ENCODE results near the gene GNPDA2. TPM values are rescaled to one million over a fixed set of nuclear protein-coding genes. Genes with fewer than 3 reads are reported as not detected.

Gene GNPDA2
- total and polyA plus RNA-seq, 2 of the 4 experiments (the other 2 are of a cell fraction), result 11.0 to 13.4 TPM

GRCh38 chr4:44670506-44671199, 55.7 kb downstream of the GNPDA2 start:
- BruUV-seq (replicated peaks), result no TSS peak
- Histone ChIP-seq H3K23ac (ENCODE audit: low read depth, low read length) (no peak overlapping the region), H3K27ac (ENCODE audit: insufficient read depth, low read length) (no peak overlapping the region), H3K9me3 (ENCODE audit: control insufficient read depth, insufficient read depth, low read length) (no peaks in the 10 kb centered on the region), H2BK20ac (ENCODE audit: low read depth, low read length) (no peak overlapping the region), H2AK5ac (ENCODE audit: low read depth, low read length) (no peak overlapping the region), H3K18ac (ENCODE audit: low read depth, low read length) (no peak overlapping the region), H3K14ac (replicated peaks; ENCODE audit: low read depth, low read length) (no peak overlapping the region), H3K4me2 (ENCODE audit: low read depth, low read length) (no peak overlapping the region), H3K4me1 (ENCODE audit: control insufficient read depth, insufficient read depth, low read length) (no peaks in the 10 kb centered on the region), H4K91ac (ENCODE audit: insufficient read depth, low read depth, low read length) (no peak overlapping the region), H3K56ac (ENCODE audit: extremely low read depth, insufficient read depth, low read length) (no peak overlapping the region), H3K79me1 (ENCODE audit: low read depth in 1 of 2, low read length in 2 of 2) (no peaks in the 10 kb centered on the region), H3K27me3 (ENCODE audit: control insufficient read depth, insufficient read depth, low read length) (no peaks in the 10 kb centered on the region), H2BK15ac (ENCODE audit: low read depth, low read length) (no peak overlapping the region), H4K8ac (ENCODE audit: low read depth in 2 of 2, low read length in 2 of 2) (no peak overlapping the region), H2AFZ (replicated peaks; ENCODE audit: low read length, poor library complexity) (no peak overlapping the region), H2AK9ac (replicated peaks; ENCODE audit: low read depth, low read length, poor library complexity) (no peak overlapping the region), H2BK120ac (ENCODE audit: low read depth, low read length) (no peak overlapping the region), H3K9me1 (ENCODE audit: insufficient read depth, low read length) (no peaks in the 10 kb centered on the region), H3K4ac (ENCODE audit: low read depth, low read length) (no peak overlapping the region), H4K5ac (ENCODE audit: low read depth, low read length) (no peak overlapping the region), H4K20me1 (ENCODE audit: insufficient read depth, low read length) (no peaks in the 10 kb centered on the region), H3K4me3 (ENCODE audit: insufficient read depth, low read depth, low read length) (no peak overlapping the region), H3K36me3 (ENCODE audit: control insufficient read depth, insufficient read depth, low read length) (no peaks in the 10 kb centered on the region), H2BK5ac (ENCODE audit: low read depth, low read length, poor library complexity, severe bottlenecking) (no peak overlapping the region), H3K9ac (ENCODE audit: low read depth, low read length) (no peak overlapping the region)
- CTCF ChIA-PET, result no interaction called here
- whole genome bisulfite sequencing, 2 experiments (ENCODE audit: extremely low coverage in 2 of 2, insufficient read length in 1 of 2), result 20% methylated on average over 1 of the region's 4 CpGs; no CpG with 5 or more reads in 1 of the 2 experiments
- intact Hi-C loops (cut with micrococcal nuclease) (no loop called here), dilution Hi-C loops (cut with HindIII; ENCODE audit: low sequenced_read_pairs, unreplicated experiment) (no loop called here), in situ Hi-C loops (cut with MboI; ENCODE audit: low sequenced_read_pairs) (no loop called here)
- POLR2A ChIA-PET (ENCODE audit: unreplicated experiment), result no interaction called here
- DNase-seq (no peak), ATAC-seq (ENCODE audit: low read depth) (no peak)
- TF ChIP-seq RFX5 (IDR thresholded peaks at IDR 0.05; ENCODE audit: low read depth, low read length), result no peak
- TF ChIP-seq, protein P1, sequence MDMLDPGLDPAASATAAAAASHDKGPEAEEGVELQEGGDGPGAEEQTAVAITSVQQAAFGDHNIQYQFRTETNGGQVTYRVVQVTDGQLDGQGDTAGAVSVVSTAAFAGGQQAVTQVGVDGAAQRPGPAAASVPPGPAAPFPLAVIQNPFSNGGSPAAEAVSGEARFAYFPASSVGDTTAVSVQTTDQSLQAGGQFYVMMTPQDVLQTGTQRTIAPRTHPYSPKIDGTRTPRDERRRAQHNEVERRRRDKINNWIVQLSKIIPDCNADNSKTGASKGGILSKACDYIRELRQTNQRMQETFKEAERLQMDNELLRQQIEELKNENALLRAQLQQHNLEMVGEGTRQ (IDR thresholded peaks at IDR 0.05; ENCODE audit: low read depth, low read length), result no peak
- TF ChIP-seq SMC3 (IDR thresholded peaks at IDR 0.05; ENCODE audit: low read depth, low read length), result no peak
- TF ChIP-seq ELK1 (IDR thresholded peaks at IDR 0.05; ENCODE audit: borderline replicate concordance, low read depth, low read length), result no peak
- TF ChIP-seq CEBPB (IDR thresholded peaks at IDR 0.05; ENCODE audit: low read depth, low read length), result no peak
- no peak for TF ChIP-seq MAFK (IDR thresholded peaks at IDR 0.05; ENCODE audit: low read depth, low read length)
- TF ChIP-seq FOS (IDR thresholded peaks at IDR 0.05; ENCODE audit: low read depth, low read length), result no peak
- no peak for TF ChIP-seq RAD21 (IDR thresholded peaks at IDR 0.05; ENCODE audit: low read length)
- no peak for TF ChIP-seq MXI1 (IDR thresholded peaks at IDR 0.05; ENCODE audit: borderline replicate concordance, low read depth, low read length)
- TF ChIP-seq POLR2A (IDR thresholded peaks at IDR 0.05; ENCODE audit: low read depth, low read length), result no peak
- no peak for TF ChIP-seq NFE2L2 (IDR thresholded peaks at IDR 0.05; ENCODE audit: low read depth, low read length)
- no peak for TF ChIP-seq CTCF (conservative IDR thresholded peaks at IDR 0.05; ENCODE audit: low read depth, low read length)
- no peak for TF ChIP-seq RCOR1 (IDR thresholded peaks at IDR 0.05; ENCODE audit: insufficient replicate concordance, low read length)
- TF ChIP-seq BHLHE40 (IDR thresholded peaks at IDR 0.05; ENCODE audit: low read depth, low read length), result no peak
